Dendritic cell treated with granulocyte-macrophage colony-stimulating factor and Interleukin-4, amounts not matched to agents 40 ng/mL and 50 ng/mL, for 4 days (primary cell): Measurements from ENCODE around the gene ADD1.

Experiments used
- H3K27ac Mint-ChIP-seq: one replicate; pipeline ENCODE4 v1.8.0; 2022; ENCODE audit warnings: mild to moderate bottlenecking, mixed read lengths
- H3K27me3 Mint-ChIP-seq: one replicate; pipeline ENCODE4 v1.8.0; 2022; ENCODE audit warnings: mild to moderate bottlenecking, mixed read lengths
- H3K36me3 Mint-ChIP-seq: one replicate; pipeline ENCODE4 v1.8.0; 2022; ENCODE audit warnings: low read depth, mixed read lengths
- H3K4me1 Mint-ChIP-seq: one replicate; pipeline ENCODE4 v1.8.0; 2022; ENCODE audit warnings: low read depth, mixed read lengths
- H3K4me3 Mint-ChIP-seq: one replicate; pipeline ENCODE4 v1.8.0; 2022; ENCODE audit warnings: mild to moderate bottlenecking, moderate library complexity, mixed read lengths
- H3K9me3 Mint-ChIP-seq: one replicate; pipeline ENCODE4 v1.8.0; 2022; ENCODE audit warnings: mixed read lengths
- intact Hi-C: fragments of 100-400 bp; cut with micrococcal nuclease; formaldehyde crosslinking; loops from one replicate; pipeline ENCODE4 v1.15.0; 2022

ADD1 gene

GRCh38 chr4:2822461-2823300, 21.0 kb upstream of the ADD1 start:
- H3K4me1 Mint-ChIP-seq: peaks cover 49% of the 10 kb centered on the region
- H3K36me3 Mint-ChIP-seq: peaks cover 94% of the 10 kb centered on the region
- H3K9me3 Mint-ChIP-seq: no peaks in the 10 kb centered on the region
- no peaks in the 10 kb centered on the region for H3K27me3 Mint-ChIP-seq
- no peak overlapping the region for H3K4me3 Mint-ChIP-seq
- intact Hi-C loops: no loop called here
- H3K27ac Mint-ChIP-seq: peak overlapping the region; percentile 46

- H3K36me3 Mint-ChIP-seq: peaks cover 97% of the 10 kb centered on the region
- intact Hi-C loops: no loop called here
- H3K4me3 Mint-ChIP-seq: no peak overlapping the region
- H3K27ac Mint-ChIP-seq: peak overlapping the region; percentile 13
- no peaks in the 10 kb centered on the region for H3K27me3 Mint-ChIP-seq
- no peaks in the 10 kb centered on the region for H3K9me3 Mint-ChIP-seq
- H3K4me1 Mint-ChIP-seq: peaks cover 47% of the 10 kb centered on the region
These were observed 20.4 kb upstream of the ADD1 start for GRCh38 chr4:2823301-2823670.

DNA sequence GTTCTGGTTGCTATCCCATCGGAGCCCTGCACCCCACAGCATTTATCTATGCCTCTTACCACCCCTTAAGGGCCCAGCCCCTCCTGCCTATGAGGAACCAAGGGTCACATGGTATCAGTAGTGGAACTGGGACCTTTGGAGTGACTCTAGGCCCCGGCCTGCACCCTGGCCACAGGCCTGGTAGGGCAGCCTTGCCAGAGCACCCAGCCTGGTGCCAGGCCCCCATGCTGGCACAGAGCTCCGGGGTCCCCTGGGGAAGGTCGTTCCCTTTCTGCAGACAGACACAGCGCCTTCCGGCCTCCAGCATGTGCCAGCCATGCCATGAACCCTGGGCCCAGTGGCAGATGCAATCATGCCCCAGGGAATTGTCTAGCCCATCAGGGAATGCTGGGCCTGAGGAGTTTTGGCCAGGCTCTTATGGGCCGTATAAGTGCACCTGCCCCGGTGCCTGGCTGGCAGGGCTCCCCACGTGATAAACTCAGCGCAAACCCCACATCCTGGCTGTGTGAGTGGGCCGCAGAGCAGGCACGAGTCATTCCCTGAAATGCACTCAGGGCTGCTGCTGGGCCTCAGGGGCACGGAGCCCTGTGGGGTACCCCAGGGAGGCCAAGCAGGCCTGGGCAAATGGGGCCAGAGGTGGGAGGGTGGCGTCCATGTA, 19.8 kb upstream of the ADD1 start:
- H3K9me3 Mint-ChIP-seq: no peaks in the 10 kb centered on the region
- intact Hi-C loops: no loop called here
- peaks cover 47% of the 10 kb centered on the region for H3K4me1 Mint-ChIP-seq
- no peaks in the 10 kb centered on the region for H3K27me3 Mint-ChIP-seq
- H3K27ac Mint-ChIP-seq: peak overlapping the region; percentile 13
- H3K36me3 Mint-ChIP-seq: peaks cover 100% of the 10 kb centered on the region
- H3K4me3 Mint-ChIP-seq: no peak overlapping the region

GRCh38 chr4:2824329-2824835, 19.3 kb upstream of the ADD1 start:
- intact Hi-C loops: no loop called here
- H3K27me3 Mint-ChIP-seq: no peaks in the 10 kb centered on the region
- no peak overlapping the region for H3K27ac Mint-ChIP-seq
- peaks cover 45% of the 10 kb centered on the region for H3K4me1 Mint-ChIP-seq
- peaks cover 100% of the 10 kb centered on the region for H3K36me3 Mint-ChIP-seq
- H3K4me3 Mint-ChIP-seq: no peak overlapping the region
- no peaks in the 10 kb centered on the region for H3K9me3 Mint-ChIP-seq

DNA sequence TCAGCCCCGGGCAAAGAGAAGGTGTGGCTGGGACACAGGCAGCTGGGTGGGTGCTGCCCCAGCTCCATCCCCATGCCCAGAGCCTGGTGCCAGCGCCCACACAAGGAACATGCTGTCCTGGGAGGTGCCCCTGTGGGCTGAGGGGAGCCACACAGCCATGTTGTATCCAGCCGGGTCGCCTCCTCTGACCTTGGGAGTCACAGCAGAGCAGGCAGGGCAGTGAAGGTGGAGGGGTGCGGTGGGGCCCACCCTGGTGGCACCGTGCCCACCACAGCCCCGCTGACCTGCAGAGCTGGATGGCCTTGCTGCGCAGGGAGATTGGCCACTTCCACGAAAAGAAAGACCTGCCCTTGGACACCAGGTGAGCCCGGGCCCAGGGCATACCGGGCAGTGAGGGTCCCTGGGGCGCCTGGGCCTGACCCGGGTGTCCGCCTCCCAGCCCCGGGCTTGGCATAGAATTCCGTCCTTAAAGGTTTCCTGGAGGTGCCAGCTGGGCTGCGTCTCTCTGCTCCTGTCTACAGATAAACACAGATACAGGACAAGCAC, 18.7 kb upstream of the ADD1 start:
- Mint-ChIP-seq H3K9me3 (no peaks in the 10 kb centered on the region), H3K4me3 (no peak overlapping the region), H3K4me1 (peaks cover 40% of the 10 kb centered on the region), H3K36me3 (peaks cover 100% of the 10 kb centered on the region), H3K27ac (no peak overlapping the region), H3K27me3 (no peaks in the 10 kb centered on the region)
- intact Hi-C loops: no loop called here

GRCh38 chr4:2825740-2826139, 17.9 kb upstream of the ADD1 start:
- Mint-ChIP-seq H3K36me3 (peaks cover 100% of the 10 kb centered on the region), H3K27me3 (no peaks in the 10 kb centered on the region), H3K4me3 (no peak overlapping the region), H3K27ac (no peak overlapping the region), H3K4me1 (peaks cover 32% of the 10 kb centered on the region), H3K9me3 (no peaks in the 10 kb centered on the region)
- intact Hi-C loops: no loop called here

- Mint-ChIP-seq H3K9me3 (no peaks in the 10 kb centered on the region), H3K27me3 (no peaks in the 10 kb centered on the region), H3K4me3 (no peak overlapping the region), H3K4me1 (peaks cover 34% of the 10 kb centered on the region), H3K36me3 (peaks cover 100% of the 10 kb centered on the region), H3K27ac (no peak overlapping the region)
- intact Hi-C loops: no loop called here
These were observed 16.4 kb upstream of the ADD1 start for GRCh38 chr4:2827071-2827873.

- H3K36me3 Mint-ChIP-seq: peaks cover 100% of the 10 kb centered on the region
- H3K27me3 Mint-ChIP-seq: no peaks in the 10 kb centered on the region
- no peaks in the 10 kb centered on the region for H3K9me3 Mint-ChIP-seq
- H3K4me3 Mint-ChIP-seq: no peak overlapping the region
- intact Hi-C loops: no loop called here
- no peak overlapping the region for H3K27ac Mint-ChIP-seq
- peaks cover 34% of the 10 kb centered on the region for H3K4me1 Mint-ChIP-seq
These were observed 15.5 kb upstream of the ADD1 start for GRCh38 chr4:2827874-2828751.

GRCh38 chr4:2828758-2829181, 14.9 kb upstream of the ADD1 start:
- Mint-ChIP-seq H3K27ac (no peak overlapping the region), H3K4me1 (peaks cover 34% of the 10 kb centered on the region), H3K36me3 (peaks cover 100% of the 10 kb centered on the region), H3K4me3 (no peak overlapping the region), H3K27me3 (no peaks in the 10 kb centered on the region), H3K9me3 (no peaks in the 10 kb centered on the region)
- intact Hi-C loops: no loop called here

DNA sequence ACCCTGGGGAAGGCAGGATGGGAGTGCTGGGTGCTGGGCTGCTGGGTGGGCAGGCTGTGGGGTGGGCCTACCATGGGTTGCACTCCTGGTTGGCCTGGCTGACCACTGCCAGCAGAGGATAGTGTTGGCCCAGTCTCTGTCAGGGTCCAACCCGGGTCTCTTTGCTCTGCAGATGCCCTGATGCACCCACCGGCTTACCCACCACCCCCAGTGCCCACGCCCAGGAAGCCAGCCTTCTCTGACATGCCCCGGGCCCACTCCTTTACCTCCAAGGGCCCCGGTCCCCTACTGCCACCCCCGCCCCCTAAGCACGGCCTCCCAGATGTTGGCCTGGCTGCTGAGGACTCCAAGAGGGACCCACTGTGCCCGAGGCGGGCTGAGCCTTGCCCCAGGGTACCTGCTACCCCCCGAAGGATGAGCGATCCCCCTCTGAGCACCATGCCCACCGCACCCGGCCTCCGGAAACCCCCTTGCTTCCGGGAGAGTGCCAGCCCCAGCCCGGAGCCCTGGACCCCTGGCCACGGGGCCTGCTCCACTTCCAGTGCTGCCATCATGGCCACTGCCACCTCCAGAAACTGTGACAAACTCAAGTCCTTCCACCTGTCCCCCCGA, 14.2 kb upstream of the ADD1 start:
- H3K36me3 Mint-ChIP-seq: peaks cover 100% of the 10 kb centered on the region
- H3K4me3 Mint-ChIP-seq: no peak overlapping the region
- peaks cover 40% of the 10 kb centered on the region for H3K4me1 Mint-ChIP-seq
- H3K9me3 Mint-ChIP-seq: no peaks in the 10 kb centered on the region
- intact Hi-C loops: no loop called here
- H3K27me3 Mint-ChIP-seq: no peaks in the 10 kb centered on the region
- H3K27ac Mint-ChIP-seq: no peak overlapping the region

DNA sequence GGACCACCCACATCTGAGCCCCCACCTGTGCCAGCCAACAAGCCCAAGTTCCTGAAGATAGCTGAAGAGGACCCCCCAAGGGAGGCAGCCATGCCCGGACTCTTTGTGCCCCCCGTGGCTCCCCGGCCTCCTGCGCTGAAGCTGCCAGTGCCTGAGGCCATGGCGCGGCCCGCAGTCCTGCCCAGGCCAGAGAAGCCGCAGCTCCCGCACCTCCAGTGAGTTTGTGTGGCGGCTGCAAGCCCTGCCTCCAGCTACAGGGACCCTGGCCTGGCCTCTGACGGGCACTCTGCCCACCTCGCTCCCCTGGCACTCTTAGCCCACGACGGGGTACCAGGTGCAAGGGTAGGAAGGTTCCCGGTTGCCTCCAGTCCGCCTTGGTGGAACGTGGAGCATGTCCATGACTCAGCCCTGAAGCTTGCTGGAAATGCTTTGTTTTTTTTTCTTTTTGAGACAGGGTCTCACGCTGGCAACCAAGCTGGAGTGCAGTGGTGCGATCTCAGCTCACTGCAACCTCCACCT, 13.7 kb upstream of the ADD1 start:
- intact Hi-C loops: no loop called here
- Mint-ChIP-seq H3K4me3 (no peak overlapping the region), H3K27ac (no peak overlapping the region), H3K4me1 (peaks cover 46% of the 10 kb centered on the region), H3K36me3 (peaks cover 100% of the 10 kb centered on the region), H3K27me3 (no peaks in the 10 kb centered on the region), H3K9me3 (no peaks in the 10 kb centered on the region)

- no peak overlapping the region for H3K4me3 Mint-ChIP-seq
- H3K27me3 Mint-ChIP-seq: no peaks in the 10 kb centered on the region
- intact Hi-C loops: no loop called here
- H3K27ac Mint-ChIP-seq: no peak overlapping the region
- H3K4me1 Mint-ChIP-seq: peaks cover 49% of the 10 kb centered on the region
- H3K36me3 Mint-ChIP-seq: peaks cover 100% of the 10 kb centered on the region
- H3K9me3 Mint-ChIP-seq: no peaks in the 10 kb centered on the region
These were observed 12.7 kb upstream of the ADD1 start for GRCh38 chr4:2830632-2831610.
